C4-2B (cell line): Measurements from ENCODE around the gene ME1.
"Not testable (repeated sequence)": the region's sequence is repeated elsewhere in the genome, so short reads cannot be mapped to it uniquely, and the experiment has no call there.

Experiments
- CTCF ChIP-seq: fragments of 450-650 bp; conservative IDR thresholded peaks from 2 replicates; pipeline ENCODE4 v1.5.1; 2017; ENCODE audit warnings: mild to moderate bottlenecking
- ZFX ChIP-seq: fragments of 450-650 bp; IDR thresholded peaks from 2 replicates; pipeline ENCODE4 v1.6.1; 2017

- not testable (repeated sequence) for TF ChIP-seq CTCF, ZFX
These were observed 19.2 kb upstream of the ME1 start for GRCh38 chr6:83450015-83450414.
